Measurements from ENCODE around the gene POC1A. TPM values are rescaled to one million over a fixed set of nuclear protein-coding genes. Genes with fewer than 3 reads are reported as not detected.

POC1A gene
- total and polyA plus RNA-seq, 10 donors, result 1.6 to 4.4 (median 2.9) TPM

DNA sequence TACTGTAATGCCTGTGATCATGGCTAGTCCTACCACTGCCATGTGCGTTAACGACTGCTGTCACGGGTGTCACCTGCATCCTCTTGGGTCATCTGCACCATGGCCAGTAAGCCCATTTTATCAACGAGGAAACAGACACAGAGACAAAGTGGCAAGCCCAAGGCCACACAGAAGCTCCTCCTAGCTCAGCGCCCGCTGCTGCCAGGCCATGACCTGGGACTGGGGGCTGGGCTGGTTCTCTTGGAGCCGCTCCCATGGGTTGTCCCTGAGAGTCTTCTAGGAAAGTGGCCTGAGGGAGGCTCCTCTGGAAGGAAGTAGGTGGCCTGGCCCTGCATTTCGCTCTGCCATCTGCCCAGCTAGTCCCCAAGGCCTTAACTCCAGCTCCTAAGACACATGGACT is 102.8 kb downstream of the POC1A start:
- WGBS, 5 donors, result 59 to 75% (median 70%) methylated on average over 4 to 8 of the region's 8 CpGs
- Histone ChIP-seq H3K4me1 (peaks cover 69 to 95% (median 90%) of the 10 kb centered on the region in 6 donors), H3K27me3 (replicated peaks in 1 of 7) (no peaks in the 10 kb centered on the region), H3K36me3 (peaks cover 3 to 69% (median 29%) of the 10 kb centered on the region in 6 donors), H3K9me3 (no peaks in the 10 kb centered on the region), H3K27ac (peak overlapping the region; percentile 82 to 95 (median 90)), H3K4me3 (no peak overlapping the region)
- intact Hi-C loops (cut with DNase I; ENCODE audit: low total_unique reads), result loop anchor here (10.0 kb wide), 2 partner anchors 47 to 73 kb away; no protein-coding TSS in a partner anchor
- TF ChIP-seq POLR2AphosphoS5 (IDR thresholded peaks at IDR 0.05), result peak; percentile 80 to 91 (median 89)
- no peak for TF ChIP-seq CTCF (IDR thresholded peaks at IDR 0.05 in 8 of 11, conservative IDR thresholded peaks at IDR 0.05 in 3 of 11)
- TF ChIP-seq POLR2A (IDR thresholded peaks at IDR 0.05), result no peak
- DNase-seq, result peak; percentile 86

- peaks cover 69 to 98% (median 93%) of the 10 kb centered on the region in 6 donors for H3K4me1 ChIP-seq
- TF ChIP-seq POLR2AphosphoS5 (IDR thresholded peaks at IDR 0.05), result peak in 1 of 3 donors; percentile 70
- TF ChIP-seq CTCF (IDR thresholded peaks at IDR 0.05 in 8 of 11, conservative IDR thresholded peaks at IDR 0.05 in 3 of 11), result no peak
- no peak for TF ChIP-seq POLR2A (IDR thresholded peaks at IDR 0.05)
- H3K27ac ChIP-seq, result peak overlapping the region; percentile 82 to 95 (median 90)
- 82 to 90% (median 88%) methylated on average over 17 to 21 of the region's 21 CpGs for WGBS, 5 donors
- H3K4me3 ChIP-seq, result no peak overlapping the region
- DNase-seq, result no peak
- intact Hi-C loops (cut with DNase I; ENCODE audit: low total_unique reads), result loop anchor here (10.0 kb wide), 2 partner anchors 46 to 74 kb away; no protein-coding TSS in a partner anchor
- H3K36me3 ChIP-seq, result peaks cover 3 to 69% (median 29%) of the 10 kb centered on the region in 6 donors
- no peaks in the 10 kb centered on the region for H3K27me3 ChIP-seq (replicated peaks in 1 of 7)
- no peaks in the 10 kb centered on the region for H3K9me3 ChIP-seq
Observed at GRCh38 chr3:52050571-52050970, 103.7 kb downstream of the POC1A start.

DNA sequence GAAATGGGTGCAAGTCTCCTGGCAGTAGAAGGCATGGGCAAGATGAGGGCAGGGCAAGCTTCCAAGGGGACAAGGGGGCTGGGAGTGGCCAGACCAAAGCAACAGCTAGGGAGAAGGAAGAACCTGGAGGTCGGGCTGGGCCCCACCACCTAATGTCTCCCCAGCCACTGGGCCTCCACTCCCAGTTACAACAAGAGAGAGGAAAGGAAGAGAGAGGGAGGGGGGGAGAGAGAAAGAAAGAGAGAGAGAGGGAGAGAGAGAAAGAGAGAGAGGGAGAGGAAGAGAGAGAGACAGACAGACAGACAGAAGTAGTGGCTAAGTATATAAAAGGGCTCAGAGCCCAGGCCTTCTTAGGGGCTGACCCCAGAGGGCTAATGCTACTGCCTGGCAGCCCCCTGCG is 104.7 kb downstream of the POC1A start:
- 64 to 97% (median 83%) methylated on average over 2 of the region's 2 CpGs for WGBS, 5 donors
- peaks cover 65 to 87% (median 84%) of the 10 kb centered on the region in 6 donors for H3K4me1 ChIP-seq

More for the DNA sequence above, 104.7 kb downstream of the POC1A start:
- TF ChIP-seq POLR2A (IDR thresholded peaks at IDR 0.05), result no peak
- no peak for TF ChIP-seq CTCF (IDR thresholded peaks at IDR 0.05 in 8 of 11, conservative IDR thresholded peaks at IDR 0.05 in 3 of 11)
- peak in 1 of 3 donors; percentile 27 for TF ChIP-seq POLR2AphosphoS5 (IDR thresholded peaks at IDR 0.05)
- Histone ChIP-seq H3K27me3 (replicated peaks in 1 of 7) (no peaks in the 10 kb centered on the region), H3K36me3 (peaks cover 3 to 68% (median 29%) of the 10 kb centered on the region in 6 donors), H3K4me3 (no peak overlapping the region), H3K27ac (peak overlapping the region in 6 of 8 donors; percentile 4 to 90 (median 74)), H3K9me3 (no peaks in the 10 kb centered on the region)
- DNase-seq, result no peak
- intact Hi-C loops (cut with DNase I; ENCODE audit: low total_unique reads), result no loop called here
